Daoy (cell line): ENCODE results near the gene GPS1. TPM values are rescaled to one million over a fixed set of nuclear protein-coding genes. Genes with fewer than 3 reads are reported as not detected.

Experiments used
- DNase-seq: peaks from one replicate; pipeline ENCODE4 v3.0.0-alpha.2; 2015; ENCODE audit warnings: low read depth
- total RNA-seq: library from RNA; depleted of rRNA; stranded (reverse); fragments of >200 nt; shearing (Covaris generic); gene quantifications from 2 replicates; pipeline ENCODE4 v1.2.3, GENCODE V29; 2014; rRNA removed

Gene GPS1
- 180 and 190 TPM in 2 replicates for total RNA-seq

- peak; percentile 82 for DNase-seq
Measured at GRCh38 chr17:82051776-82052637, at the start of gene GPS1, which contains the start of gene RFNG. GPS1 (plus strand) TSS chr17:82051898; CDS start chr17:82051932, 34 bp downstream. RFNG (minus strand) TSS chr17:82051811; CDS start chr17:82051766, 45 bp downstream.

- peak; percentile 99 for DNase-seq
Measured at GRCh38 chr17:82003411-82004381, 48.0 kb upstream of the GPS1 start.

- no peak for DNase-seq
Measured at GRCh38 chr17:82004517-82005455, 46.9 kb upstream of the GPS1 start.

- DNase-seq = no peak
Measured at GRCh38 chr17:82005701-82006348, 45.9 kb upstream of the GPS1 start.

- peak; percentile 87 for DNase-seq
Measured at GRCh38 chr17:82006468-82007227, 45.0 kb upstream of the GPS1 start.

- DNase-seq = no peak
Measured at GRCh38 chr17:82007228-82007494, 44.5 kb upstream of the GPS1 start.

GRCh38 chr17:82007495-82008257 is 44.0 kb upstream of the GPS1 start:
- no peak for DNase-seq

GRCh38 chr17:82008258-82008940 is 43.3 kb upstream of the GPS1 start:
- DNase-seq = no peak

GRCh38 chr17:82008941-82009405 is 42.7 kb upstream of the GPS1 start:
- DNase-seq = no peak

GRCh38 chr17:82009413-82009812 is 42.3 kb upstream of the GPS1 start:
- DNase-seq = no peak

- DNase-seq = no peak
Measured at GRCh38 chr17:82010575-82011525, 40.8 kb upstream of the GPS1 start.

- no peak for DNase-seq
Measured at GRCh38 chr17:82011617-82012187, 40.0 kb upstream of the GPS1 start.

- no peak for DNase-seq
Measured at GRCh38 chr17:82012261-82012639, 39.4 kb upstream of the GPS1 start.

GRCh38 chr17:82012640-82013295 is 38.9 kb upstream of the GPS1 start:
- DNase-seq = no peak

GRCh38 chr17:82013341-82013740 is 38.4 kb upstream of the GPS1 start:
- no peak for DNase-seq

- DNase-seq = no peak
Measured at GRCh38 chr17:82013772-82014321, 37.9 kb upstream of the GPS1 start.
